ENCODE measurements around the gene GPR35.

Gene GPR35

GRCh38 chr2:240623531-240624010, 1.7 kb upstream of the GPR35 start:
- DNase-seq (ENCODE audit: low read depth in 2 of 2), result no peak

- DNase-seq (ENCODE audit: low read depth in 2 of 2), result no peak
Observed at GRCh38 chr2:240624011-240624949, 1.0 kb upstream of the GPR35 start.

GRCh38 chr2:240626531-240627300, 1.4 kb downstream of the GPR35 start:
- no peak for DNase-seq (ENCODE audit: low read depth in 2 of 2)

DNA sequence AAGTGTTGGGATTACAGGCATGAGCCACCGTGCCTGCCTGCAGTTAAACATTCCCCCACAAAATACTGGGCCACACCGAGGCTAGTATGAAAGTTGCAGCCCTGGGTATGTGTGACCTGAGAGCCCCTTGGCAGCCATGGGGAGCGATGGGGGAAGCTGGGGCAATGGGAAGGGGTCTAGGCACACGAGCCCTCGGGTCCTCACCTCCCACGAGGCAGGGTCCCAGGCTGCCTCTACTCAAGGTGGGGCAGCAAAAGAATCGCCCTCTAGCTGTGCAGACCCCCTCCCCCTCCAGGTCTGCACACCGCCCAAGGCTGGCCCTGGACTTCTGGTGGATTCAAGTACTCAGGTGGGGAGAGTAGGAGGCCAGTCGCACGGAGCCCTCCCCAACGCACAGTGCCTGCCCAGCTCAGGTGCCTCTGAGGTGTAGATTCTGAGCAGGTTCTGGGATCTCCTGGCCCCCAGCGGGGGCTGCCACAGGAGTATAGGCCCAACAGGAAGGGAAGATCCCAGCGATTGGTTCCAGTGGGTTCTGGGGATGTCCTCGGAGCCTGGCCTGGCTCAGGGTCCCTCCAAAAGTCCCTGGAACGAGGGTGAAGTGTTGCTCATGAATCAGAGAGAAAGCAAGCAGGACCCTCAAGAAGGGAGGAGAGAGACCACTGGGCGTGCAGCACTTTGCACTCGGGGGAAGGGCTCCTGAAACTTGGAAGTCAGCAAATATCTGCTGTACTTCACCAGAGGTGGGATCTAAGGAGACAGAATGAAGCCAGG, 2.6 kb downstream of the GPR35 start:
- DNase-seq (ENCODE audit: low read depth in 2 of 2), result no peak

- DNase-seq (ENCODE audit: low read depth in 2 of 2), result no peak
Observed at GRCh38 chr2:240628507-240628807, 3.2 kb downstream of the GPR35 start.

GRCh38 chr2:240628808-240629618, 3.7 kb downstream of the GPR35 start:
- DNase-seq (ENCODE audit: low read depth in 2 of 2), result no peak

GRCh38 chr2:240629619-240629967, 4.3 kb downstream of the GPR35 start:
- DNase-seq (ENCODE audit: low read depth in 2 of 2), result no peak

DNA sequence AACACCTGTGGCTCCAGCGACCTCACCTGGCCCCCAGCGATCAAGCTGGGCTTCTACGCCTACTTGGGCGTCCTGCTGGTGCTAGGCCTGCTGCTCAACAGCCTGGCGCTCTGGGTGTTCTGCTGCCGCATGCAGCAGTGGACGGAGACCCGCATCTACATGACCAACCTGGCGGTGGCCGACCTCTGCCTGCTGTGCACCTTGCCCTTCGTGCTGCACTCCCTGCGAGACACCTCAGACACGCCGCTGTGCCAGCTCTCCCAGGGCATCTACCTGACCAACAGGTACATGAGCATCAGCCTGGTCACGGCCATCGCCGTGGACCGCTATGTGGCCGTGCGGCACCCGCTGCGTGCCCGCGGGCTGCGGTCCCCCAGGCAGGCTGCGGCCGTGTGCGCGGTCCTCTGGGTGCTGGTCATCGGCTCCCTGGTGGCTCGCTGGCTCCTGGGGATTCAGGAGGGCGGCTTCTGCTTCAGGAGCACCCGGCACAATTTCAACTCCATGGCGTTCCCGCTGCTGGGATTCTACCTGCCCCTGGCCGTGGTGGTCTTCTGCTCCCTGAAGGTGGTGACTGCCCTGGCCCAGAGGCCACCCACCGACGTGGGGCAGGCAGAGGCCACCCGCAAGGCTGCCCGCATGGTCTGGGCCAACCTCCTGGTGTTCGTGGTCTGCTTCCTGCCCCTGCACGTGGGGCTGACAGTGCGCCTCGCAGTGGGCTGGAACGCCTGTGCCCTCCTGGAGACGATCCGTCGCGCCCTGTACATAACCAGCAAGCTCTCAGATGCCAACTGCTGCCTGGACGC, 4.9 kb downstream of the GPR35 start:
- DNase-seq (ENCODE audit: low read depth in 2 of 2), result no peak

DNA sequence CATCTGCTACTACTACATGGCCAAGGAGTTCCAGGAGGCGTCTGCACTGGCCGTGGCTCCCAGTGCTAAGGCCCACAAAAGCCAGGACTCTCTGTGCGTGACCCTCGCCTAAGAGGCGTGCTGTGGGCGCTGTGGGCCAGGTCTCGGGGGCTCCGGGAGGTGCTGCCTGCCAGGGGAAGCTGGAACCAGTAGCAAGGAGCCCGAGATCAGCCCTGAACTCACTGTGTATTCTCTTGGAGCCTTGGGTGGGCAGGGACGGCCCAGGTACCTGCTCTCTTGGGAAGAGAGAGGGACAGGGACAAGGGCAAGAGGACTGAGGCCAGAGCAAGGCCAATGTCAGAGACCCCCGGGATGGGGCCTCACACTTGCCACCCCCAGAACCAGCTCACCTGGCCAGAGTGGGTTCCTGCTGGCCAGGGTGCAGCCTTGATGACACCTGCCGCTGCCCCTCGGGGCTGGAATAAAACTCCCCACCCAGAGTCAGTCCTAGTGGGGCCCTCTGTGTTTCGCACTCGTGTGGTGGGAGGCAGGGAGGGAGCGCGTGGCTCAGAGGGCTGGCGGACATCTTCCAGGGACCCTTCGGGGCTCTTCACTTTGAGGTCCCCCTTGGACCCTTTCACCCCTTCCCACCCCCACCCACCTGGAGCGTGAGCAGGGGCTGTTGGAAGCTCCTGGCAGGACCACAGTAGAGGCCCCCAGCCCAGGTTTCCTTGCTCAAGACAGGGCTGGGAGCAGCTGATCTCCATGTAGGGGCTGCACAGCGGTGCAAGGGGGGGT, 5.7 kb downstream of the GPR35 start:
- DNase-seq (ENCODE audit: low read depth in 2 of 2), result no peak

GRCh38 chr2:240631548-240632305, 6.4 kb downstream of the GPR35 start:
- no peak for DNase-seq (ENCODE audit: low read depth in 2 of 2)

- no peak for DNase-seq (ENCODE audit: low read depth in 2 of 2)
Observed at GRCh38 chr2:240632306-240632721, 7.0 kb downstream of the GPR35 start.

GRCh38 chr2:240635121-240635997, 10.1 kb downstream of the GPR35 start:
- no peak for DNase-seq (ENCODE audit: low read depth in 2 of 2)

- no peak for DNase-seq (ENCODE audit: low read depth in 2 of 2)
Observed at GRCh38 chr2:240635998-240636547, 10.8 kb downstream of the GPR35 start.

- no peak for DNase-seq (ENCODE audit: low read depth in 2 of 2)
Observed at GRCh38 chr2:240636563-240637115, 11.4 kb downstream of the GPR35 start.

GRCh38 chr2:240637116-240637900, 12.0 kb downstream of the GPR35 start:
- no peak for DNase-seq (ENCODE audit: low read depth in 2 of 2)

DNA sequence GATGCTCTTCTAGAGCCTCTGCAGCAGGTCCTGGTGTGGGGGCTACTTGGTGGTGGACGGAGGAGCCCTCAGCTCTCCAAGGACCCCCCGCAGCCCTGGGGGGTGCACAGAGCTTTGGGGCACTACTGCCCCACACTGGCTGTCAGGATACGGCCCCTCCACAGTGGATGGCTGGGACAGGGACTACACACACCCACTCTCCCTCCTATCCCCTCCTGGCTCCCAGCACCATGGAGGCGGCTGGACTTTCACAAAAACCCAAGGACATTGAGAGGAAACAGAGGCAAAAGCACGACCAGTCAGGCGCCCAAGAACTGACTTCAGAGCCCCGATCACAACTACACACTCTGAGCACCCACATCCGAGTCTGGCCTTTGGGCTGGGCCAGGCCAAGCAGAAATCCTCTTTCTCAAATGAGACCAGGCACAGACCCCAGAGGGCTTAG, 12.6 kb downstream of the GPR35 start:
- DNase-seq (ENCODE audit: low read depth in 2 of 2), result no peak
